HG02970 (cell line): ENCODE results near the gene RPTOR.

Experiments
- ATAC-seq: cut with Tn5 transposase; IDR thresholded peaks from one replicate; pipeline ENCODE4 v1.9.1; 2021; ENCODE audit warnings: mild to moderate bottlenecking, moderate library complexity, moderate number of reproducible peaks; ENCODE audit not compliant: unreplicated experiment, low FRiP score

RPTOR gene

GRCh38 chr17:80834893-80835275 lies 290.2 kb downstream of the RPTOR start:
- ATAC-seq: no peak

GRCh38 chr17:80835816-80836657 lies 291.4 kb downstream of the RPTOR start:
- no peak for ATAC-seq

- ATAC-seq: no peak
Measured at GRCh38 chr17:80836658-80836965, 292.0 kb downstream of the RPTOR start.

DNA sequence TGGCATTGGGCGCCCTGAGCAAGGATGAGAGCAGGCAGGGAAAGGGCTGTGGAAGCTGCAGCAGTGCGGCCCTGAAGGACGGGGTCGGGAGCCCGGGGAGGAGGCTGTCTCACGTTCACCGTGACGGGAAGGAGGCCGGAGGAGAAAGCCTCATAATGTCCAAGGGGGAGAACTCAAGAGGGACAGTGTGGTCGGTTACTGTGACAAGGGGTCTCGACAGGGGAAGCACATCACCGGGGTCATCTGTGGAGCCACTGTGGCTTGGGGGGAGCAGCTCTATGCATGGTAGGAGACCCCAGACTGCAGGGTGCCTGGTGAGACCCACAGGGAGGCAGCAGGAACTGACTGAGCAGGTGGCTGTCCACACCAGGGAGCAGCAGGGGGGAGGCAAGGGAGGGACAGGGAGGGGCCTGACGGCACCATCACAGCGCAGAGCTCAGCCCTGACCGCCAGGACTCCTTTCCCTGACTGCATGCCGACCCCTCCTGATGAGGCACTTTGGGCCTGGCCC lies 292.4 kb downstream of the RPTOR start:
- no peak for ATAC-seq

GRCh38 chr17:80837711-80838110 lies 293.1 kb downstream of the RPTOR start:
- no peak for ATAC-seq

GRCh38 chr17:80838311-80839025 lies 293.8 kb downstream of the RPTOR start:
- ATAC-seq: no peak

GRCh38 chr17:80839026-80839345 lies 294.3 kb downstream of the RPTOR start:
- no peak for ATAC-seq

DNA sequence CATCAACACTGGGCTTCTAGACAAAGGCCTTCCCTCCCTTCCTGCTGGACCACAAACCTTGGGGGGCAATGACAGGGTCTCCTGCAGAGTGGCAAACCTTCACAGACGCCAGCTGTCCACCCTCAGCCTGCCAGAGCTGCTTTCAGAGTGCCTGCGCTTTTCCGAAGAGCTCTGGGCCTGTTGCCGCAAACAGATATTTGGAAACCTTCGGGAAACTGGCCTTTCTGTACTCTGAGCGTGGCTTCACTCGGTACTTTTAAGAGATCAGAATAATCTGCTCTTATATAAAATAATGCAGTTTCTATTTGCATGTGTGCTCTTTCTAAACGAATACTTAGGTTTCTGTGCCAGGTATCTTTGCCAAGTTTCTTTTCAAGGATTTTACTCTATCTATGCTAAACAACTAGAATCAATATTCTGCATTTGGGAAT lies 294.9 kb downstream of the RPTOR start:
- ATAC-seq: no peak

DNA sequence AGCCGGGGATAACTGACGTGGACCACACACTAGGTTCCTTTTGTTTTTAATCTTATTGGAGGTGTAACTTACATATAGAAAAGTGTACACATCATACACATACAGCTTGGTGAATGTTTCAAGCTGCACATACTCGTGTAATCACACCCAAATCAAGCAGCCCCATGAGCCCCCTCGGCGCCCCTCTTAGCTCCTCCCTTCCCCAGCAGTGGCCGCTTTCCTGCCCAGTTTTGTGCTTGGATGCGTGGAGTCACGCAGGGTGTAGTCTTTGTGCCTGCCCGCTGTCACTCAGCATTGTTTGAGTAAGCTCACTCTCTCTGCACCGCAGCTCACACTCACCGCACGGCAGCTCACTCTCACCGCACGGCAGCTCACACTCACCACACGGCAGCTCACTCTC lies 295.3 kb downstream of the RPTOR start:
- no peak for ATAC-seq

DNA sequence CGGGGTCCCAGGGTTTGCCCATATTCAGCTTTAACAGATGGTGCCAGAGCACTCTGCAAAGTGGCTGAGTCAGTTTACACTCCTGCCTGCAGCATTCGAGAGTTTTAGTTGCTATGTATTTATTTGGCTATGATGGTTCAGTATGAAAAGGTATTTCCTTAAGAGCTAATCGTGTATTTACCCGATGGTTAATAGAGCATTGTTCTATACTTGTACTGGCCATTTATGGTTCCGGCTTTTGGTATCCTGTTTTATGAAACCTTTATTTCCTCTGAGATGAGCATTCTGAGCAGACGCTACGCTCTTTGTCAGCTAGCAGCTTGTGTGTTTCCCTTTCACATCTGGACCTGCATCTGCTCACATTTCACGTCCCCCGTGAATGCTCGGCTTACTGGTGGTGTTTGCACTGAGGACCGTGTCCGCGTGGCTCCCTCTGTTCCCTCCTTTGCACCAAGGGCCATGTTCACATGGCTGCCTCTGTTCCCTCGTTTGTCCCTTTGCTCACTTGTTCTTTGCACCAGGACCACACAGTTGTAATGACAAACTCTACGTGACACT lies 297.9 kb downstream of the RPTOR start:
- no peak for ATAC-seq

GRCh38 chr17:80843741-80844156 lies 299.1 kb downstream of the RPTOR start:
- no peak for ATAC-seq

GRCh38 chr17:80844418-80844990 lies 299.9 kb downstream of the RPTOR start:
- no peak for ATAC-seq

GRCh38 chr17:80845069-80845862 lies 300.6 kb downstream of the RPTOR start:
- ATAC-seq: no peak

DNA sequence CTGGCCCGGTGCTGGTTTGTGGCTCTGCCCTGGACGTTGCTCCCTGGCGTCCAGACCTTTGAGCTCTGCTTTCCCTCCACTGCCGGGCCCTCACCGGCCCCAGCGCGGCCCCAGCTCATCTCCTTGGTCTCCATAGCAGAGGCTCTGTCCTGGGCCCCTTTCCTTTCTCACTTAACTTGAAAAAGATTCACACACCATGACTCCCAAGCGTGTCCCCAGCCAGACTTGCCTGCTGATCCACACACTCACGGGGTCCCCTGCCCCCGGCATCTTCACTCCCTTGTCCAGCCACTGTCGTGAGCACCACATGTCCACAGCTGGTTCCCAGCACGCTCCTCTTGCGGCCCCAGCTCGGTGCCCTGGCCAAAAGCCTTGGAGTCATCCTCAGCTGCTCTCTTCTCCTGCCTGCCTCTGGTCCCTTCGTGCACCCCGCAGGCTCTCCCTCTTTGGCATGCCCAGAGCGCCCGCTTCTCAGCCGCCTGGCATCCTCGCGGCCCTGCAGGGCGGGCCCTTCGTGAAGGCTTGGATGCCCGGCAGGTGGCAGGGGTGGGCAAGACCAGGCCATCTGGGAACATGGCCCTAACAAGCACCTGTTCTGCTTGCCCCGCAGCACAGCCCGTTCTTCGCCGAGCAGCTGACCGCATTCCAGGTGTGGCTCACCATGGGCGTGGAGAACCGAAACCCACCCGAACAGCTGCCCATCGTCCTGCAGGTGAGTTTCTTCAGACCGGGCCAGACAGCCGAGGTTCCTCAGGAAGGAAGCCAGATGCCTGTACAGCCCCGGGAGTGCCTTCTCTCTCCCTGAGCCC lies 301.4 kb downstream of the RPTOR start:
- ATAC-seq: no peak

DNA sequence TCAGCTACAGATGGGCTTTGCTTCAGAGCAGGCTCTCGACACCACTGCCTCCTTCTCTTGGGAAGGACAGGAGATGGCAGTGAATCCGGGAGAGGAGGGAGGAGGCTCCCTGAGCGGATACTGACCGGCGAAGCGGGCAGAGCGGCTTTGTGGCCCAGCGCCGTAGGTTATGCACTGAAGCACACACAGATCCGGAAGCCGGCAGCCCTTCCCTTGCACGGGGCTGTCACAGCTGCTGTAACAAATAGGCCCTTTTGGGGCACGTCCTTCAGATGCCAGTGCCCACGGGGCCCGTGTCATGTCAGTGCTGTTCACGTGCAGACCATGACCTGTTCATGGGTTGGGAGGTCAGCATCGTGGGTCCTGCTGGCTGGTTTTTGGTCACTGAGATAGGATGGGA lies 302.3 kb downstream of the RPTOR start:
- no peak for ATAC-seq

GRCh38 chr17:80847496-80848230 lies 303.0 kb downstream of the RPTOR start:
- ATAC-seq: no peak

GRCh38 chr17:80848449-80849102 lies 303.9 kb downstream of the RPTOR start:
- ATAC-seq: no peak

- ATAC-seq: no peak
Measured at GRCh38 chr17:80849119-80849518, 304.5 kb downstream of the RPTOR start.

- no peak for ATAC-seq
Measured at GRCh38 chr17:80850109-80850508, 305.5 kb downstream of the RPTOR start.
